GM21529 (cell line): Measurements from ENCODE around the gene CHCHD6.

Source experiments
- ATAC-seq: cut with Tn5 transposase; IDR thresholded peaks from one replicate; pipeline ENCODE4 v1.9.1; 2021; ENCODE audit not compliant: unreplicated experiment

Gene CHCHD6

DNA sequence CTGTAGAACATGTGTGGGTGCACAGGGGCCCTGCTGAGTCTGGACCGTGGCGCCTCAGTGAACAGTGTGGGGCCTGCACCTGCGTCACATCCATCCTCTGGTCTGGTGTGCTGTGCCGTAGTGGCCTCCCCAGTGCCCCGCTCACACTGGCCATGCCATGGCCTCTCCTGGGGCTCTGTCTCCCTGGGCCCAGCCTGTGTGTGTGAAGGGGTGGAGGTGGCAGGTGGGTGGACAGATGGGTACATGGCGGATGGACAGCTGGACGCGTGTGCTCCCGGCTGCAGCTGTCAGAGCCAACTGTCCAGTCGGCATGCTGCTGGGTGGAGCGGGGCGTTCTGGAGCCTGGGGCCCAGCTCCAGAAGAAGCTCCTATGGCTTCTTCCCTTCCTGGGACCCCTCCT, 296.7 kb downstream of the CHCHD6 start:
- ATAC-seq: no peak

DNA sequence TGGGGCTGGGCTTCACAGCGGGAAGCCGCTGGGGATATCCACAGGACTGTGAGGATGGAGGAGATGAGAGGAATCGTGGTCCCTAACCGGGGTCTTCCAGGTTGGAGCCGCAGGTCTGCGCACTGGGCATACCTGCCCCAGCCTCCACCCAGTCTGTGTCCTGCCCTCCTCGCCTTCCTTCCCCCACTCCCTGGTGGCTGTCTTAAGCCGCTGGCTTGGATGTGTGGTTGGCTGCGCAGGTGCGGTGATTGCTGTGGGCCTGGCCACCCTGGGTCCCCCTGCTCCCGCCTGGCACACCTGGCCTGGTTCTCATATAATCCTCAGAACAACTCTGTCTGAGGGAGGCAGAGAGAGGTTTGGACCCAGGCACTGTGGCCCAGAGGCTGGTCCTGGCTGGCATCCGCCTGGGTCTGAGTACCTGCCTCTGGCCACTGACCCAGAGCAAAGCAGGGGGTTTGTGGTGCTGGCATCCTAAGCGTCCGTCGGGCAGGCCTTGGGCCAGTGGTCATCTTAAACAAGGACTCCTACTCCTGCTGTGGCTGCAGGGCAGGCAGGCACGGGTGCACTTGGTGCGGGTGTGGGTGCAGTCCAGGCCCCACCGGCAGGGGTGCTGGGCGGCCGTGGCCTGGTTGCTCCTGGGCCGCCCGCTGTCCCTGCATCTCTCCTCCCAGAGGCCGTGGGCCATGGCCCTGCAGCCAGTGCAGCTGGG, 297.6 kb downstream of the CHCHD6 start:
- no peak for ATAC-seq

DNA sequence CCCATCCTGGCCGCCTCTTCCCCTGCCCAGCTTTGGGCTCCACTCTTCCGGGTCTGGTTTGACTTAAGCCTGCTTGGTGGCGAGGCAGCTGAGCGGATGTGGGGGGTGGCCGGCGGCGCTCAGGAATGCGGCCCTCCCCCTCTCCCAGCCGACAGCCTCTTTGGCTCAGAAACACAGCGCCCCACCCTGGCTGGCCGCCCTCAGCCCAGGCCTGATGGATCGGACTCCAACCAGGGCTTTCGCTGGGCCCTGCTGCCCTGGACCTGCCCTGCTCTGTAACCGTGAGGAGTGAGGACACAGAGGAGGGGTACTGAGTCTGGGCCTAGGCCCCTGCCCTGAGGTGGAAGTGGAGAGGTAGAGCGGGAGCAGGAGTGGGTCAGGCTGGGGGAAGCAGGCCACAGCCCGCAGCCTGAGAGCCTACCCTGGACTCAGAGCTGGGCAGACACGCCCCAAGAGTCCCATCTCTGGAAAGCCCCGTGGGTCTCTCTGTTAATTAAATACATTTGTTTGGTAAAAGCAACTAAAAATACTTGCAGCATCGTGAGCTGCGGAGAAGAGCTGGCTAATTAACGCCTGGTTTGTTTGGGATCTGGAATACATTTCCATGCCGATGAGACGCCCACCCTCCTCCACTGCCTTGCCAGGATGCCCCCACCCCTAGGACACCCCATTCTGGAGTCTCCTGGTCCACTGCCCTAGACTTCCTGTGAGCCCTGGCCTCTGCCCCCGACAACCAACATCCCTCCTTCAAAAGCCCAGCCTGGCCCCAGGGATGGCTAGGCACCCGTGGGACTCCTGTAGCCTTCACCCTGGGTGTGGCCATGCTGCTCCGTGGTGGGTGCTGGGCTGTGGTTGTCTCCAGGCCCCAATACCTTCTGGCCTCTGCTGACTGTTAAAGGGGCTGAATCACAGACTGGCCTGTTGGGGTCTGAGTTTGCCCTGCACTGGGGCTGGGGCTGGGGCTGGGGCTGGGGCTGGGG, 298.4 kb downstream of the CHCHD6 start:
- ATAC-seq: no peak

DNA sequence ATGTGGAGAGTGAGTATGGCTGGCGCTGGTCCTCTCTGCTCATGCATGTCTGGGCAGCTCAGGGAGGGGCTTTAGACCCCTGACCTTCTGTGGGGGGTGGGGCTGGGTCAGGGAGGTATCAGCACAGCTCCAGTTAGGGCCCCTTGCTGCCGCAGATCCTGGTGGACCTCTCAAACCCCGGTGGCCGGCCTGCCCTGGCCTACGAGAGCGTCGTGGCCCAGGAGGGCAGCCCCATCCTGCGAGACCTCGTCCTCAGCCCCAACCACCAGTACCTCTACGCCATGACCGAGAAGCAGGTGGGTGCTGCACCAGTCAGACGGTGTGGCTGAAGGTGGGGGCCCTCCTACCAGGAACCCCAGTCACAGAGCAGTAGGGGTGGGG, 299.1 kb downstream of the CHCHD6 start:
- no peak for ATAC-seq

DNA sequence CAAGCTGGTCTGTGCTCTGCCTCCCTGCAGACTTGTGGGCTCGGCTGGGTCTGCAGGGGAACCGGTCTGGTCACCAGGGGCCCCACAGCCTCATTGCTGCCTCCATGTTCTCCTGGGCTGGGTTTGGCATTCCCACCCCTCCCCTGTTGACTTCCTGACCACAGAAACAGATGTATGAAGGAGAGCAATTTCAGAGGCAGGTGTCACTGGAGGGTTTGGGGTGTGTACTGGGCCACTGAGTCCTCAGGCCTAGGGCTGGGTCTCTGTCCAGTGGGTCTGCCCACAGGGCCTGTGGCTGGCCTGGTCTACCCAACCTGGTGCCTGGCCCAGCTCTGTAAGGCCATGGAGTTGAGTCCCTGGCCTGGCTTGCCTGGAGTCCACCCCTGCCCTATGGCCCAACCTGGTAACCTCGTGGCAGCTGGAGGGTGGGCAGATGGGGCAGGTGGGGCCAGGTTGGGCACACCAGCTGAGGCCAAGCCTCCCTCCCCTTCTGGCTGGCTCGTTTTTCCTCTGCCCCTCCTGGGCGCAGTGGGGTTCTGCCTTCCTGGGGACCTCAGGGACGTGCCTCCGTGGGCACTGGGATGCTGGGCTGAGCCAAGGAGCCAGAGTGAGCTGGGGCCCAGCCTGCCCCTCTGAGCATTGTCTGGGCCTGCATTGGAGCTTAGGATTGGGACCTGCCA, 299.7 kb downstream of the CHCHD6 start:
- no peak for ATAC-seq

DNA sequence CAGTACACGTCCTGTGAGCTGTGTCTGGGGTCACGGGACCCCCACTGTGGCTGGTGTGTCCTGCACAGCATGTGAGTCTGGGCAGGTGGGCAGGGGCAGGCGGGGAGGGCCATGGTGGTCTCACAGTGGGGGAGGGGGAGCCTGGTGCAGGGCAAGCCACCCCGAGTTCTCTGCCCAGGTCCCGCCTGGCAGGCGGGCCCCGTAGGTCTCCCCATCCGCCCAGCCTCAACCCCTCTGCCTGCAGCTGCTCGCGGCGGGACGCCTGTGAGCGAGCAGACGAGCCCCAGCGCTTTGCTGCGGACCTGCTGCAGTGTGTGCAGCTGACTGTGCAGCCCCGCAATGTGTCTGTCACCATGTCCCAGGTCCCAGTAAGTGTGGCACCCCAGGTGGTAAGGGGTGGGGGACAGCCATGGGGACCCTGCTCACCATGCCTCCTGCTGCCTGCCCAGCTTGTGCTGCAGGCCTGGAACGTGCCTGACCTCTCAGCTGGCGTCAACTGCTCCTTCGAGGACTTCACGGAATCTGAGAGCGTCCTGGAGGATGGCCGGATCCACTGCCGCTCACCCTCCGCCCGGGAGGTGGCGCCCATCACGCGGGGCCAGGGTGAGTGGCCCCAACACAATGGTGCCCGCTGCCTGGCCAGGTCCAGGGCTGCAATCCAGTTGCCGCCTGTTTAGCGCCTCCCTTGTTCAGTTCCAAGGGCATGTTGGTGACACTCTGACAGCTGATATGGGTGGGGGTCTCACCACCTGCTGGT, 300.8 kb downstream of the CHCHD6 start:
- ATAC-seq: no peak

DNA sequence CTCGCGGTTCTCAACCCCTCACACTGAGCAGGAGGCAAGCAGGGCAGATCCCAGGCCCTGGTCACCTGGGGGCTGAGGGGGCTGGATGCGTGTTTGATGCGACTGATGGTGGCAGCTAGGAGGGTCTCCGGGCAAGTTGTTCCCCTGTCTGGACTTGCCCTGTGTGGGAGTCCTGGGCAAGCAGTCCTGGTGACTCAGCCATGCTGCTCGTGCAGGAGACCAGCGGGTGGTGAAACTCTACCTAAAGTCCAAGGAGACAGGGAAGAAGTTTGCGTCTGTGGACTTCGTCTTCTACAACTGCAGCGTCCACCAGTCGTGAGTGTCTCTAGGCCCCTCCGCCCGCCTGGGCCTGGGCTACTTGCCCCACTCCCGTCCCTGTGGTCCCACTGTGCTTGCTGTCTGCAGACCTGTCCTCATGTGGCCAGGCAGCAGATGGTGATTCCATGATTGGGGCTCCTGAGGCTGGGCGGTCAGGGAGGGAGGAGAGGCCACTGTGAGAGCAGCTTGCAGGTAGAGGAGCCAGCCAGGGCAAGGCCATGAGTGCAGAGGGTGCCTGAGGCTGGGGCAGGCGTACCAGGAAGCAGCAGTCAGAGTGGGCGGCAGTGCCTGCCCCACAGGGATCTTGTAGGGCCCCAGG, 301.9 kb downstream of the CHCHD6 start:
- ATAC-seq: no peak

DNA sequence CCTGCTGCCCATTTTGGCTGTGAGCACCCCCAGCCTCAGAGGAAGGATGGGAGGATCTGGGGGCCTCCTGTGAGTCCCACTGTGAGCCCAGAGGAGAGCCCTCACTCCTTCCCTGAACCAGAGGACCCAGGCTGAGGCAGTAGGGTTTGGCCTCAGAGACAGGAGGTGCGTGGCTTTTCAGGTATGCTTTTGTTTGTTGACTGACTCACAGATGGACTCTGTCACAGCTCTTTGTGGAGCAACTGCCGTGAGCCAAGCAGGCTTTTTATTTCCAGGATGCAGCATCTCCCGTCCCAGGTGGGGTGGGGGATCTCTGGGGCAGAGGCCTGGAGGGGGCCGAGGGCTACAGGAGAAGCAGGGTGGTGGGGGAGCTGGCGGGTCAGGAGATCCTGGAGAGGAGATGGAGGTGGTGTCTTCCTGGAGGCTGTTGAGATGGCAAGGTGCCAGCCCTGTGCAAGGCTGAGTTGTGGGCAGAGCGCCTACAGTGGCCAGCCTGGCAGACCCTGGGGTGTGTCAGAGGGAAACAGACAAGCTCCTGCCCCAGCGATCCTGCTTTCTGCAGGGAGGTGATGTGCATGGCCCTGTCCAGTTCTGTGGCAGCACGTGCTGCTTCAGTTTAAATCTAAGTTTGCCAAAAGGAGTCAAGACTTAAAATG, 302.9 kb downstream of the CHCHD6 start:
- ATAC-seq: no peak

DNA sequence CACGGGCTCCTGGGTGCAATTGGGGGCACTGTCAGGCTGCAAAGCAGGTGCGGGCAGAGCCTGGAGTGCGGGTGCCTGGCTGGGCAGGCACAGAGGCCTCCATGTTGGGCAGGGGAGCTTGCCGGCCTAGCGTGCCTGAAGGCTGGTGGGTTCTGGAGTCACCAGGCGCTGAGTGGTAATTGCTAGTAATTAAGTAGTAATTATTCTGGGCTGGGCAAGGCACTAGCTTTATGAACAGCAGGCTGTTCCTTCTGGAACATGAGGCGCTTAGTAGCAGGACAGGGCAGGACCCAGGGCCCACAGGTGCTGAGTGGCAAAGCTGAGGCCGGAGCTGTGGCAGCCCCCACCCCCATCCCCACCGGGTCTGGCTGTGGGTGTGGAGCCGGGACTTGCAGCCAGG, 304.2 kb downstream of the CHCHD6 start:
- no peak for ATAC-seq

DNA sequence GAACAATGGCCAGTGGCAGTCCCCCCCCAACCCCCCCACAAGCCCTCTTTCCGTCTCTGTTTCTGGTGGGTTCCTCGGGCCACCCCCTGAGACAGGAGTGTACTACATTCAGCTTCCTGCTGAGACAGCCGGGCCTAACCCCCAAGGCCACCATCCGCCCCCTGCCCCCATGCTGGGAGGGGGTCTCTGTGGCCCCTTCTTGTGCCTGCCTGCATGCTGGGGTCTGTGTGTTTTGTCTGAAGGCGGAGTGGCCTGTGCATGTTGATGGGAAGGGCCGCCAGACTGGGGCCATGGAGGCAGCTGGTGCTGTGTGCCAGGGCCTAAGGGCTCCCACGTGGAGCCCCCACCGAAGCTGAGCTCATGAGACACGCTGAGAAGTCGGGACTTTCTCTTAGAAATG, 305.5 kb downstream of the CHCHD6 start:
- ATAC-seq: no peak
